Measurements from ENCODE around the gene CDH2.
A peak's percentile ranks its signal among the peaks of the same experiment; 100 is the strongest.

CDH2 gene

DNA sequence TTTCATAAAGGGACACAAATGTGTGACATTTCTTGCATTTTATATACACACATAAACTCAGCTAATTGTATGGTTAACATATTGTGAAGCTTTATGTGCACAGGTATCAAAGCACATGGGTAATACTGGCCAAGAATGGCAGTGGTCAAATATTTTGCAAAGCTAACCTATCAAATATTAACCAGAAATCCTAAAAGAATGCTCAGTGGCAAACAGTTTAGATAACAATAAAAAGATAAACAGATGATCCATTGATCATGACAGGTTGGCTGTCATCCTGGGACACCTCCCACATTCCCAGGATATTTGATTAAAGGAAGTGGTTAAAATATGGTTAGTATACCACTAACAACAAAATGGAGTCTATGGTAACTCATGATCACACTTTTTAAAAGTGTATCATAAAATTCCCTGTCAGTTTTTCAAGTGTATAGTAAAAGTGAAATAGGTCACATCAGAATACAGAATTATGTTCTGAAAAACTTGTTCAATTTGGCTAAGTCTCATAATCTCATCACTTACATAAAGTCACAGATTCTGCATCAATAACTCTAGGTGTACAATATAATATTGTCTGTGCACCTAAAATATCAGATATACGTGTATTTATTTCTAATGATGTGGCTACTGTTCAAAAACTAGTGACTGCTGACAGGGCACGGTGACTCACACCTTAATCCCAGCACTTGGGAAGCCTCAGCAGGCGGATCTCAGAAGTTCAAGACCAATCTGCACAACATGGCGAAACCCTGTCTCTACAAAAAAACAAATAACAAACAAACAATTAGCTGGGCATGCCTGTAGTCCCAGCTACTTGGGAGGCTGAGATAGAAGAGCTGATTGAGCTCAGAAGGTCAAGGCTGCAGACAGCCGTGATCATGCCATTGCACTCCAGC lies 48.9 kb downstream of the CDH2 start:
- TF ChIP-seq GATA3 (IDR thresholded peaks at IDR 0.05; ENCODE audit: low read depth, low read length) (no peak), GATA2 (IDR thresholded peaks at IDR 0.05; ENCODE audit: low read depth, low read length) (no peak)

DNA sequence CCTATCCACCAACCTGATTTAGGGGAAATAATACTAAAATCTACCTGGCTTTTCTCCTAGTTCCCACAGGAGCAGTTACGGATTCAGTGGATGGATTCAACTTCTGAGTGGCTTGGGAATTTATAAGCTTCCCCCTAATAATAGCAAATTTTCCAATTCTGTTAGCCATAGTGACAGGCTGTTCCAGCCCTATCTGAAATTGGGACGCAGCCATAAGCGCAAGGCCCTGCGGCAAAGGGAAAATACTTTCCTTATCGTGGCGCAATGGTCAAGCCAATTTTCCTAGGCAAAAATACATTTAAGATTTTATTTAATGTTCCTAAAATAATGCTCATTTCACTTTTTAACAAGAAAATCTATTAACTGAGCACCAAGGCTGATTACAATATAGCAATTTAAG lies 49.7 kb downstream of the CDH2 start:
- TF ChIP-seq GATA3 (IDR thresholded peaks at IDR 0.05; ENCODE audit: low read depth, low read length) (no peak), GATA2 (IDR thresholded peaks at IDR 0.05; ENCODE audit: low read depth, low read length) (no peak)

DNA sequence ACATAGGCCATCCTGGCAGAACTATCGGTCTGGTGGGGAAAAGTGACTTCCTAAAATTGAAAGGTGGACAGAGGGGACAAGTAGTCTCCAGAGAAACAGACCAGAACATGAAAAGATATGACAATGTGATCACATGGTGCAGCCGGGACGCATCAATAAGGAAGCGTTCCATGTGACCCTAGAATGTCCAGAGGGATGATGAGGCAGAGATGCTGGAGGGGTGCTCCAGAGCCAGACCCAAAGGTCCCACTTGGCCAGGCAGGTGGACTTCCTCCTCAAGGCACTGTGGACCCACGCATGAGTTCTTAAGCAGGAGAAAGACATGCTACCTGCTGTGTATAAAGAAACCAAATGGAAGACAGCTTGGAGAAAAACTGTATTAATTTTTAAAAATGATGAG lies 50.2 kb downstream of the CDH2 start:
- TF ChIP-seq GATA3 (IDR thresholded peaks at IDR 0.05; ENCODE audit: low read depth, low read length) (no peak), GATA2 (IDR thresholded peaks at IDR 0.05; ENCODE audit: low read depth, low read length) (no peak)

DNA sequence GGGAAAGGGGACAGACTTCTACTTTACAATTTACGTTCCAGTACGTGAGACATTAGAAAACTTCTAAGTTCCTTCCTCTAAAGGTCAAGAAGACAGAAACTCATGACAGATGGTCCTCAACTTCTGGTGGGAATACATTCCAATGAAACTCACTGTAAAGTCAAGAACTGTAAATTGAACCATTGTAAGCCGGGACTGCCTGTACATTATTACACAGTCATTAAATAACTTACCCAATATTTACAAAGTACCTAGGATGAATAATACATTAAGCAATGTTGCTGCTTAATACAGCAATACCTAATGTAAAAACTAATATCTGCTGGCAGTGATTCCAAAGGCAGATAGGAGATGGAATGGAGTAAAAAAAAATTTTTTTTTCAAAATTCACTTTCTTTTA lies 51.9 kb downstream of the CDH2 start:
- TF ChIP-seq GATA2 (IDR thresholded peaks at IDR 0.05; ENCODE audit: low read depth, low read length) (no peak), GATA3 (IDR thresholded peaks at IDR 0.05; ENCODE audit: low read depth, low read length) (no peak)

- no peak for TF ChIP-seq GATA2 (IDR thresholded peaks at IDR 0.05; ENCODE audit: low read depth, low read length)
- TF ChIP-seq GATA3 (IDR thresholded peaks at IDR 0.05; ENCODE audit: low read depth, low read length) = no peak
Observed at GRCh38 chr18:28124131-28125029, 52.5 kb downstream of the CDH2 start.

DNA sequence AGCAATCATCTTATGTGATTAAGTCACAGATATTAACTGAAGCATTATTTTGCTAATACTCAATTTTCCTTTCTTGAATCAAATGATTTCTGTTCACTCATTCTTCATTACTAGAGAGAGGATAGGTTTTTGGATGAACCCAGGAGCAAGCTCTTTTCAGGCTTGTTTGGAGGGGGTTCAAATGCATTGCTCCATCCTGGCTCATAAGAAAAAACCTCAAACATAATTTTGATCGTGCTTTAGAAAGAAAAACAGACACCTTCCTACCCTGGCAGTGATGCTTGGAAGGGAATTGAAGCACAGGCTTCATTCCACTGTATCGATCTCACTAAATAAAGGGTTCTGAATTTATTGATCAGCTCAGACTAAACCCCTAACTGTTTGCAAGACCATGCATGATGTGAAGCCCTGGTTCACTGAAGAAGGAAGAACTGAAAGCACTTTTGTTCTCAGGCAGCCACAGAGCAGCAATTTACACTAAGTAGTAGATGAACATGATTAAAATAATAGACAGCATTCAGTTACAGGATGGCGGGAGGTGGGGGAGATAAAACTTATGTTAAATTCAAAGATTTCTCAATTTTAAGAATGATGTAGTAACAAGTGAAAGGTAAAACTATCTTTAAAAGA lies 53.4 kb downstream of the CDH2 start:
- TF ChIP-seq GATA3 (IDR thresholded peaks at IDR 0.05; ENCODE audit: low read depth, low read length) (no peak), GATA2 (IDR thresholded peaks at IDR 0.05; ENCODE audit: low read depth, low read length) (0 out of 2 replicates have a peak, but pooled peaks have one; percentile 9)

- no peak for TF ChIP-seq GATA2 (IDR thresholded peaks at IDR 0.05; ENCODE audit: low read depth, low read length)
- TF ChIP-seq GATA3 (IDR thresholded peaks at IDR 0.05; ENCODE audit: low read depth, low read length) = no peak
Observed at GRCh38 chr18:28120828-28121515, 56.0 kb downstream of the CDH2 start.

- no peak for TF ChIP-seq GATA2 (IDR thresholded peaks at IDR 0.05; ENCODE audit: low read depth, low read length)
- TF ChIP-seq GATA3 (IDR thresholded peaks at IDR 0.05; ENCODE audit: low read depth, low read length) = no peak
Observed at GRCh38 chr18:28116461-28116860, 60.5 kb downstream of the CDH2 start.

- TF ChIP-seq GATA3 (IDR thresholded peaks at IDR 0.05; ENCODE audit: low read depth, low read length) = no peak
- TF ChIP-seq GATA2 (IDR thresholded peaks at IDR 0.05; ENCODE audit: low read depth, low read length) = no peak
Observed at GRCh38 chr18:28115149-28115550, 61.8 kb downstream of the CDH2 start.

DNA sequence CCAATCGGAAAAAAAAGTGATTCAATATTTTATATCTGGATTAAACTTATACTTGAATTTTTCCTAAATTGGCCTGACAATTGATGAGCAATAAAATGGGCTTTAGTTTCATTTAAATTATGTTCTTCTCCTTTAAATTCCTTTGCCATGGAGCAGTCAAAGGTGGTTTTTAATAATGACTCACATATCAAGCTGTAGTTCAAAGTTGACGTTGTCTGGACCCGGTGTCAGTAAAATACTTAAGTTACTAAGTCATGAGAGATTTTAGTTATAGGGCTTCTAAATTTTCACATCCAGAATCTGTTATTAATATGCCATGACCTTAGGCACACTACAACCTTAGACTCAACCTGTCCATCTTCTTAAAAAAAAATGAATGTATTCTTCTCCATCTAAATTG lies 62.5 kb downstream of the CDH2 start:
- no peak for TF ChIP-seq GATA2 (IDR thresholded peaks at IDR 0.05; ENCODE audit: low read depth, low read length)
- no peak for TF ChIP-seq GATA3 (IDR thresholded peaks at IDR 0.05; ENCODE audit: low read depth, low read length)

- TF ChIP-seq GATA3 (IDR thresholded peaks at IDR 0.05; ENCODE audit: low read depth, low read length) (no peak), GATA2 (IDR thresholded peaks at IDR 0.05; ENCODE audit: low read depth, low read length) (no peak)
Observed at GRCh38 chr18:28113271-28114029, 63.5 kb downstream of the CDH2 start.

- TF ChIP-seq GATA3 (IDR thresholded peaks at IDR 0.05; ENCODE audit: low read depth, low read length) = no peak
- TF ChIP-seq GATA2 (IDR thresholded peaks at IDR 0.05; ENCODE audit: low read depth, low read length) = no peak
Observed at GRCh38 chr18:28112056-28112470, 64.9 kb downstream of the CDH2 start.

DNA sequence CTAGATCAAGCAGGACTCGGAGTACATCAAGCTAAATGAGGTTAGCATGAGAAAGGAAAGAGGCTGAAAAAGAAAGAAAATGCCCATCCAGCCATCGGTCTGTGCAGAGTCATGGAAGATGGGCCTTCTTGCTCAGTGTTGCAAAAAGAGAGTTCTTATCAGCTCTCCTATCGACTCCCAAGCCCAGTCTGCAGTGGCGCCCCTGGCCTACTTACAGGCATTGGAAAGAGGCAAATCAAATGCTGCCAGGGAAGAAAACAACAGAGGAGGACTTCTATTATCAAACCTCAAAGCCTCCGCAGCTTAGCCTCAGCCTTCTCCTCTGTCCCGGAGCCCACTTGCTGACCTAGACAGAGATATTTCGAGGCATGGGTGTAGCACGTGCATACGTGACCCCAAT lies 66.0 kb downstream of the CDH2 start:
- TF ChIP-seq GATA2 (IDR thresholded peaks at IDR 0.05; ENCODE audit: low read depth, low read length) (no peak), GATA3 (IDR thresholded peaks at IDR 0.05; ENCODE audit: low read depth, low read length) (no peak)

Measured in SH-SY5Y (cell line).